Liver (tissue), 9 donors: ENCODE results near the gene JAZF1. TPM values are rescaled to one million over a fixed set of nuclear protein-coding genes. Genes with fewer than 3 reads are reported as not detected.

ENCODE experiments used
- DNase-seq: peaks from one replicate; pipeline ENCODE4 v3.0.0-alpha.2; 2017; ENCODE audit warnings: low spot score
- H3K27ac ChIP-seq, 2 donors: one replicate each; pipeline ENCODE4 v1.7.0; 2013; ENCODE audit warnings: inconsistent platforms in 2 of 2, low read length in 2 of 2, control low read depth in 1 of 2, low read depth in 1 of 2, mild to moderate bottlenecking in 1 of 2
- H3K27me3 ChIP-seq, 4 donors: one replicate each; pipeline versions ENCODE4 v1.6.1 to v1.7.0; 2013; ENCODE audit warnings: low read length in 3 of 4, inconsistent platforms in 1 of 4, mild to moderate bottlenecking in 1 of 4, moderate library complexity in 1 of 4; ENCODE audit not compliant: control insufficient read depth in 4 of 4, insufficient read depth in 4 of 4
- H3K36me3 ChIP-seq, 4 donors: one replicate each; pipeline versions ENCODE4 v1.6.1 to v1.7.0; 2013; ENCODE audit warnings: low read length in 3 of 4, mild to moderate bottlenecking in 3 of 4, low read depth in 1 of 4, moderate library complexity in 1 of 4; ENCODE audit not compliant: control insufficient read depth in 4 of 4, insufficient read depth in 3 of 4
- H3K4me1 ChIP-seq, 4 donors: one replicate each; pipeline versions ENCODE4 v1.6.1 to v1.7.0; 2013; ENCODE audit warnings: low read length in 3 of 4, mild to moderate bottlenecking in 3 of 4, moderate library complexity in 1 of 4; ENCODE audit not compliant: control insufficient read depth in 4 of 4, insufficient read depth in 4 of 4
- H3K4me3 ChIP-seq, 3 donors: one replicate each; pipeline versions ENCODE4 v1.6.1 to v1.7.0; 2013; ENCODE audit warnings: low read length in 3 of 3, control low read depth in 1 of 3, low read depth in 1 of 3, mild to moderate bottlenecking in 1 of 3
- H3K9ac ChIP-seq, 2 donors: one replicate each; pipeline ENCODE4 v1.7.0; 2013; ENCODE audit warnings: low read length in 2 of 2, mild to moderate bottlenecking in 2 of 2, moderate library complexity in 2 of 2, control low read depth in 1 of 2, low read depth in 1 of 2
- H3K9me3 ChIP-seq, 4 donors: one replicate each; pipeline versions ENCODE4 v1.6.1 to v1.7.0; 2013; ENCODE audit warnings: low read length in 3 of 4; ENCODE audit not compliant: control insufficient read depth in 4 of 4
- ATF3 ChIP-seq: IDR thresholded peaks from 2 replicates; pipeline ENCODE4 v1.6.1; 2016; ENCODE audit warnings: antibody characterized with exemption
- CTCF ChIP-seq: fragments of 150-350 bp; IDR thresholded peaks from 2 replicates; pipeline ENCODE4 v1.5.1; 2017; ENCODE audit warnings: improper control_type of control experiment, low read depth, low read length; ENCODE audit not compliant: missing input control
- EGR1 ChIP-seq, 2 donors: IDR thresholded peaks; 2 replicates each; pipeline ENCODE4 v1.6.1; 2016 to 2018; ENCODE audit warnings: antibody characterized with exemption in 2 of 2, low read depth in 2 of 2
- FOXA1 ChIP-seq: IDR thresholded peaks from 2 replicates; pipeline ENCODE4 v1.6.1; 2016; ENCODE audit warnings: antibody characterized with exemption
- FOXA2 ChIP-seq: IDR thresholded peaks from 2 replicates; pipeline ENCODE4 v1.6.1; 2016; ENCODE audit warnings: antibody characterized with exemption
- GABPA ChIP-seq, 2 donors: IDR thresholded peaks in 1 of 2; conservative IDR thresholded peaks in 1 of 2; 2 replicates each; pipeline ENCODE4 v1.6.1; 2016; ENCODE audit warnings: antibody characterized with exemption in 2 of 2, mild to moderate bottlenecking in 1 of 2, moderate library complexity in 1 of 2
- HNF4A ChIP-seq, 2 donors: conservative IDR thresholded peaks; 2 replicates each; pipeline ENCODE4 v1.6.1; 2016; ENCODE audit warnings: antibody characterized with exemption in 2 of 2, mild to moderate bottlenecking in 2 of 2
- HNF4G ChIP-seq: IDR thresholded peaks from 2 replicates; pipeline ENCODE4 v1.6.1; 2016; ENCODE audit warnings: antibody characterized with exemption
- JUND ChIP-seq, 2 donors: IDR thresholded peaks; 2 replicates each; pipeline ENCODE4 v1.6.1; 2016; ENCODE audit warnings: antibody characterized with exemption in 2 of 2
- MAX ChIP-seq: IDR thresholded peaks from 2 replicates; pipeline ENCODE4 v1.6.1; 2016; ENCODE audit warnings: antibody characterized with exemption
- NR2F2 ChIP-seq: IDR thresholded peaks from 2 replicates; pipeline ENCODE4 v1.6.1; 2016; ENCODE audit warnings: antibody characterized with exemption
- RAD21 ChIP-seq, 2 donors: IDR thresholded peaks; 2 replicates each; pipeline ENCODE4 v1.6.1; 2016; ENCODE audit warnings: antibody characterized with exemption in 2 of 2, mild to moderate bottlenecking in 2 of 2
- RXRA ChIP-seq, 2 donors: IDR thresholded peaks; 2 replicates each; pipeline ENCODE4 v1.6.1; 2017 to 2018; ENCODE audit warnings: antibody characterized with exemption in 2 of 2, mild to moderate bottlenecking in 1 of 2
- SP1 ChIP-seq: IDR thresholded peaks from 2 replicates; pipeline ENCODE4 v1.6.1; 2018; ENCODE audit warnings: antibody characterized with exemption, mild to moderate bottlenecking
- TAF1 ChIP-seq: conservative IDR thresholded peaks from 2 replicates; pipeline ENCODE4 v1.6.1; 2016; ENCODE audit warnings: antibody characterized with exemption, mild to moderate bottlenecking
- YY1 ChIP-seq: IDR thresholded peaks from 2 replicates; pipeline ENCODE4 v1.6.1; 2016; ENCODE audit warnings: antibody characterized with exemption, mild to moderate bottlenecking
- WGBS: extraction: QIAGEN DNeasy Blood & Tissue Kit; methylation state at CpG from one replicate; pipeline ENCODE4 v1.1.7; 2013; 5-methylcytosine and 5-hydroxymethylcytosine counted together
- polyA plus RNA-seq, 2 donors: library from polyadenylated mRNA; stranded (reverse) in 1 of 2; unstranded in 1 of 2; fragments of 200-250 nt in 1 of 2; fragments of >200 nt in 1 of 2; fragmentation: Nextera tagmentation in 1 of 2; extraction: Ambion mirVana in 1 of 2; gene quantifications; one replicate each; pipeline versions ENCODE4 v1.2.1 to v1.2.3, GENCODE V29; 2013 to 2015
- total RNA-seq, 2 donors: library from RNA; depleted of rRNA; stranded (reverse); fragments of >200 nt; gene quantifications; one replicate each; pipeline ENCODE4 v1.2.3, GENCODE V29; 2014
- TF ChIP-seq, protein P1 (sequence below): IDR thresholded peaks from 2 replicates; pipeline ENCODE4 v1.6.1; 2016; ENCODE audit warnings: antibody characterized with exemption
- TF ChIP-seq, protein P2 (sequence below): IDR thresholded peaks from 2 replicates; pipeline ENCODE4 v1.6.1; 2016; ENCODE audit warnings: antibody characterized with exemption, mild to moderate bottlenecking
- donor health status: healthy.
- donor health status: healthy.
- donor health status: healthy.
- donor health status: healthy.
- donor health status: healthy.

Gene JAZF1
- total and polyA plus RNA-seq, 4 donors = 2.7 to 17.8 (median 4.0) TPM

DNA sequence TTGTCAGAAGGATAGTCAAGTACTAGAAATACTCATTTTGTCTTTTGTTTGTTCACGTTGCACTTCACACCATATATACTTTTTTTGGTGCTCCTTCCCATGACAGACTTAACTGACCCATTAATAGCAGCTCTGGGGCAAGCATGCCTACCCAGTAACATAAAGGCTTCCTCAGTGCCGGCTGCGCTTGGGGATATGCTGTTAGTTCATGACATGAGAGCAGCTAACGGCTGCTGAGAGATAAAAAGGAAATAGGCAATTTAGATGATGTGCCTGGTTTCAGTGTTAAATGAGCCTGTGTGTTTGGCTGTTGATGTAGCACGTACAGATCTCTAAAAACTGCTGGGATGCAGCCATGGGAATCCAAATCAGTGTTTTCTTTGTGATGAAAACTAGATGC, 354.2 kb downstream of the JAZF1 start:
- WGBS = 93% methylated on average over 5 of the region's 5 CpGs
- H3K9ac ChIP-seq = no peak overlapping the region
- TF ChIP-seq JUND (IDR thresholded peaks at IDR 0.05) (no peak), RAD21 (IDR thresholded peaks at IDR 0.05) (no peak), TAF1 (no peak), MAX (no peak), CTCF (no peak), NR2F2 (no peak), HNF4A (conservative IDR thresholded peaks at IDR 0.05) (no peak), FOXA2 (no peak), YY1 (no peak), EGR1 (IDR thresholded peaks at IDR 0.05; ENCODE audit: low read depth in 2 of 2) (no peak), HNF4G (no peak), FOXA1 (no peak), ATF3 (no peak), GABPA (IDR thresholded peaks at IDR 0.05 in 1 of 2, conservative IDR thresholded peaks at IDR 0.05 in 1 of 2) (no peak), SP1 (no peak), RXRA (IDR thresholded peaks at IDR 0.05) (no peak)
- TF ChIP-seq, protein P1, sequence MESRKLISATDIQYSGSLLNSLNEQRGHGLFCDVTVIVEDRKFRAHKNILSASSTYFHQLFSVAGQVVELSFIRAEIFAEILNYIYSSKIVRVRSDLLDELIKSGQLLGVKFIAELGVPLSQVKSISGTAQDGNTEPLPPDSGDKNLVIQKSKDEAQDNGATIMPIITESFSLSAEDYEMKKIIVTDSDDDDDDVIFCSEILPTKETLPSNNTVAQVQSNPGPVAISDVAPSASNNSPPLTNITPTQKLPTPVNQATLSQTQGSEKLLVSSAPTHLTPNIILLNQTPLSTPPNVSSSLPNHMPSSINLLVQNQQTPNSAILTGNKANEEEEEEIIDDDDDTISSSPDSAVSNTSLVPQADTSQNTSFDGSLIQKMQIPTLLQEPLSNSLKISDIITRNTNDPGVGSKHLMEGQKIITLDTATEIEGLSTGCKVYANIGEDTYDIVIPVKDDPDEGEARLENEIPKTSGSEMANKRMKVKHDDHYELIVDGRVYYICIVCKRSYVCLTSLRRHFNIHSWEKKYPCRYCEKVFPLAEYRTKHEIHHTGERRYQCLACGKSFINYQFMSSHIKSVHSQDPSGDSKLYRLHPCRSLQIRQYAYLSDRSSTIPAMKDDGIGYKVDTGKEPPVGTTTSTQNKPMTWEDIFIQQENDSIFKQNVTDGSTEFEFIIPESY = no peak
- TF ChIP-seq, protein P2, sequence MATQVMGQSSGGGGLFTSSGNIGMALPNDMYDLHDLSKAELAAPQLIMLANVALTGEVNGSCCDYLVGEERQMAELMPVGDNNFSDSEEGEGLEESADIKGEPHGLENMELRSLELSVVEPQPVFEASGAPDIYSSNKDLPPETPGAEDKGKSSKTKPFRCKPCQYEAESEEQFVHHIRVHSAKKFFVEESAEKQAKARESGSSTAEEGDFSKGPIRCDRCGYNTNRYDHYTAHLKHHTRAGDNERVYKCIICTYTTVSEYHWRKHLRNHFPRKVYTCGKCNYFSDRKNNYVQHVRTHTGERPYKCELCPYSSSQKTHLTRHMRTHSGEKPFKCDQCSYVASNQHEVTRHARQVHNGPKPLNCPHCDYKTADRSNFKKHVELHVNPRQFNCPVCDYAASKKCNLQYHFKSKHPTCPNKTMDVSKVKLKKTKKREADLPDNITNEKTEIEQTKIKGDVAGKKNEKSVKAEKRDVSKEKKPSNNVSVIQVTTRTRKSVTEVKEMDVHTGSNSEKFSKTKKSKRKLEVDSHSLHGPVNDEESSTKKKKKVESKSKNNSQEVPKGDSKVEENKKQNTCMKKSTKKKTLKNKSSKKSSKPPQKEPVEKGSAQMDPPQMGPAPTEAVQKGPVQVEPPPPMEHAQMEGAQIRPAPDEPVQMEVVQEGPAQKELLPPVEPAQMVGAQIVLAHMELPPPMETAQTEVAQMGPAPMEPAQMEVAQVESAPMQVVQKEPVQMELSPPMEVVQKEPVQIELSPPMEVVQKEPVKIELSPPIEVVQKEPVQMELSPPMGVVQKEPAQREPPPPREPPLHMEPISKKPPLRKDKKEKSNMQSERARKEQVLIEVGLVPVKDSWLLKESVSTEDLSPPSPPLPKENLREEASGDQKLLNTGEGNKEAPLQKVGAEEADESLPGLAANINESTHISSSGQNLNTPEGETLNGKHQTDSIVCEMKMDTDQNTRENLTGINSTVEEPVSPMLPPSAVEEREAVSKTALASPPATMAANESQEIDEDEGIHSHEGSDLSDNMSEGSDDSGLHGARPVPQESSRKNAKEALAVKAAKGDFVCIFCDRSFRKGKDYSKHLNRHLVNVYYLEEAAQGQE = no peak
- H3K4me1 ChIP-seq = no peaks in the 10 kb centered on the region
- DNase-seq = no peak
- H3K9me3 ChIP-seq = no peaks in the 10 kb centered on the region
- H3K4me3 ChIP-seq = no peak overlapping the region
- H3K27ac ChIP-seq = no peak overlapping the region
- no peaks in the 10 kb centered on the region for H3K27me3 ChIP-seq
- peaks cover 0 to 13% (median 8%) of the 10 kb centered on the region in 4 donors for H3K36me3 ChIP-seq

- DNase-seq = no peak
- TF ChIP-seq FOXA2 (no peak), GABPA (IDR thresholded peaks at IDR 0.05 in 1 of 2, conservative IDR thresholded peaks at IDR 0.05 in 1 of 2) (no peak), ATF3 (no peak), EGR1 (IDR thresholded peaks at IDR 0.05; ENCODE audit: low read depth in 2 of 2) (no peak), HNF4G (no peak), RXRA (IDR thresholded peaks at IDR 0.05) (no peak), TAF1 (no peak), NR2F2 (no peak)
- TF ChIP-seq, protein P2 = no peak
- TF ChIP-seq, protein P1 = no peak
Measured at GRCh38 chr7:27825891-27826290, 354.7 kb downstream of the JAZF1 start.

More at GRCh38 chr7:27825891-27826290, 354.7 kb downstream of the JAZF1 start:
- no peak overlapping the region for H3K4me3 ChIP-seq
- H3K9ac ChIP-seq = no peak overlapping the region
- no peaks in the 10 kb centered on the region for H3K4me1 ChIP-seq
- no peaks in the 10 kb centered on the region for H3K9me3 ChIP-seq
- 82% methylated on average over 2 of the region's 2 CpGs for WGBS
- no peaks in the 10 kb centered on the region for H3K27me3 ChIP-seq
- no peak overlapping the region for H3K27ac ChIP-seq
- H3K36me3 ChIP-seq = peaks cover 0 to 11% (median 8%) of the 10 kb centered on the region in 4 donors
